SU-DHL-6 (cell line): ENCODE results near the gene SLC35F1.

ENCODE experiments used
- EZH2phosphoT487 ChIP-seq: fragments of 200-600 bp; sonication (generic), shearing (Covaris generic); conservative IDR thresholded peaks from 2 replicates; pipeline ENCODE4 v1.6.1; 2018; ENCODE audit warnings: mild to moderate bottlenecking, antibody characterized with exemption, low read length, moderate library complexity, mixed read lengths
- TF ChIP-seq, protein P1 (sequence below): fragments of 200-600 bp; sonication (generic); IDR thresholded peaks from one replicate; pipeline ENCODE4 v1.5.1; 2017; ENCODE audit warnings: antibody characterized with exemption, mild to moderate bottlenecking, low read length, moderate library complexity; ENCODE audit not compliant: insufficient read depth, poor library complexity, severe bottlenecking

DNA sequence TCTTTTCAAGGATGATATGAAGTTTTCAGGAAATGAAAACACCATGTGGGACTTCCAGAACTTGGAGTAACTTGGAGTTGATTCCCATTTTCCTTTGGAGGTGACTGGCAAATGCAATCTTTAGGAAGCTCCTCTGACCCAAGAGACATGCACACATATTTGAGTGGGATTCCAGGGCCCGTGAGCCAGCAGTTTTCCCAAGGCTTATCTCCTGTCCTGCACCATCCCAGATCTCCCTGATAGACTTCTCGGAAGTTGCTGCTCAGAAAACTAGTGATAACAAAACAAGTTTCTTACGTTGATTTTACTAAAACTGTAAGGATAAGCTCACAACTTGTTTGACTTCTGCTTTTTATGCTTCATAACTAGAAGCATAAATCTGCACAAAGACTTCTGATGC is 25.6 kb downstream of the SLC35F1 start:
- no peak for TF ChIP-seq EZH2phosphoT487
- TF ChIP-seq, protein P1, sequence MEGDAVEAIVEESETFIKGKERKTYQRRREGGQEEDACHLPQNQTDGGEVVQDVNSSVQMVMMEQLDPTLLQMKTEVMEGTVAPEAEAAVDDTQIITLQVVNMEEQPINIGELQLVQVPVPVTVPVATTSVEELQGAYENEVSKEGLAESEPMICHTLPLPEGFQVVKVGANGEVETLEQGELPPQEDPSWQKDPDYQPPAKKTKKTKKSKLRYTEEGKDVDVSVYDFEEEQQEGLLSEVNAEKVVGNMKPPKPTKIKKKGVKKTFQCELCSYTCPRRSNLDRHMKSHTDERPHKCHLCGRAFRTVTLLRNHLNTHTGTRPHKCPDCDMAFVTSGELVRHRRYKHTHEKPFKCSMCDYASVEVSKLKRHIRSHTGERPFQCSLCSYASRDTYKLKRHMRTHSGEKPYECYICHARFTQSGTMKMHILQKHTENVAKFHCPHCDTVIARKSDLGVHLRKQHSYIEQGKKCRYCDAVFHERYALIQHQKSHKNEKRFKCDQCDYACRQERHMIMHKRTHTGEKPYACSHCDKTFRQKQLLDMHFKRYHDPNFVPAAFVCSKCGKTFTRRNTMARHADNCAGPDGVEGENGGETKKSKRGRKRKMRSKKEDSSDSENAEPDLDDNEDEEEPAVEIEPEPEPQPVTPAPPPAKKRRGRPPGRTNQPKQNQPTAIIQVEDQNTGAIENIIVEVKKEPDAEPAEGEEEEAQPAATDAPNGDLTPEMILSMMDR, result no peak
